HL-60 (cell line): ENCODE measurements around the gene ITGA3.

Experiments used
- CTCF ChIP-seq: IDR thresholded peaks from one replicate; pipeline ENCODE4 v1.5.1; 2011; ENCODE audit warnings: low read length, control low read depth, inconsistent platforms; ENCODE audit not compliant: insufficient read depth
- POLR2AphosphoS5 ChIP-seq: IDR thresholded peaks from 2 replicates; pipeline ENCODE4 v1.6.1; 2012; ENCODE audit warnings: low read depth
- REST ChIP-seq: IDR thresholded peaks from 2 replicates; pipeline ENCODE4 v1.6.1; 2012; ENCODE audit warnings: low read depth; ENCODE audit not compliant: insufficient replicate concordance

GRCh38 chr17:50055055-50055425 is 870 bp upstream of the ITGA3 start:
- no peak for TF ChIP-seq CTCF
- no peak for TF ChIP-seq REST
- TF ChIP-seq POLR2AphosphoS5 = no peak
